Eye (tissue), 1 donor: ENCODE measurements around the gene SEC24B.

ENCODE experiments used
- DNase-seq: peaks from one replicate; pipeline ENCODE4 v3.0.0-alpha.2; 2015

Gene SEC24B

GRCh38 chr4:109588176-109588575 lies 154.6 kb downstream of the SEC24B start:
- no peak for DNase-seq

- no peak for DNase-seq
Observed at GRCh38 chr4:109589119-109589518, 155.5 kb downstream of the SEC24B start.

- DNase-seq = no peak
Observed at GRCh38 chr4:109589605-109590004, 156.0 kb downstream of the SEC24B start.
